ENCODE results near the gene ETS1.
"Not testable (repeated sequence)": the region's sequence is repeated elsewhere in the genome, so short reads cannot be mapped to it uniquely, and the experiment has no call there.

Gene ETS1

DNA sequence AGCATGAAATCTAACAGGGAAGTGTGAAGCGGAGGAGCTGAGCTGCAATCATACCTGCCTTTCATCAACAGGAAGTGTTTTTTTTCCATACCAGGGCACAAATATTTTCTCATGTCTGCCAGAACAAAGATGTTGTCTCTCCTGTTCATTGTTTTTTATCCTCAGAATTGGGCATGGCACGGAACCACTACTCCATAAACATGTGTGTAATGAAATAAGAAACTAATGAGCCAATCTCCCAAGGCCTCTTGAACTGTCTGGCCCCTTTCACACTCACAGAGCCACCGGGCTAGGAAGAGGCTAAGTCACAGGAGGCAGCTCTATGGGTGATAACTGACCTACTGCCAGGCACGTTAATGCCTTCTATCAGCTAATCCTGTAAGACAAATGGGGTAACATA is 124.4 kb downstream of the ETS1 start:
- no peak for DNase-seq (ENCODE audit: low read depth in 2 of 2)

- no peak for DNase-seq (ENCODE audit: low read depth in 2 of 2)
These were observed 125.2 kb downstream of the ETS1 start for GRCh38 chr11:128462189-128462588.

- DNase-seq (ENCODE audit: low read depth in 2 of 2), result no peak
These were observed 129.0 kb downstream of the ETS1 start for GRCh38 chr11:128458321-128458720.

- DNase-seq (ENCODE audit: low read depth in 2 of 2), result no peak
These were observed 129.5 kb downstream of the ETS1 start for GRCh38 chr11:128457874-128458273.

- DNase-seq (ENCODE audit: low read depth in 2 of 2), result no peak
These were observed 130.6 kb downstream of the ETS1 start for GRCh38 chr11:128456566-128457268.

GRCh38 chr11:128455766-128456165 is 131.6 kb downstream of the ETS1 start:
- no peak for DNase-seq (ENCODE audit: low read depth in 2 of 2)

- no peak for DNase-seq (ENCODE audit: low read depth in 2 of 2)
These were observed 133.7 kb downstream of the ETS1 start for GRCh38 chr11:128453444-128454336.

DNA sequence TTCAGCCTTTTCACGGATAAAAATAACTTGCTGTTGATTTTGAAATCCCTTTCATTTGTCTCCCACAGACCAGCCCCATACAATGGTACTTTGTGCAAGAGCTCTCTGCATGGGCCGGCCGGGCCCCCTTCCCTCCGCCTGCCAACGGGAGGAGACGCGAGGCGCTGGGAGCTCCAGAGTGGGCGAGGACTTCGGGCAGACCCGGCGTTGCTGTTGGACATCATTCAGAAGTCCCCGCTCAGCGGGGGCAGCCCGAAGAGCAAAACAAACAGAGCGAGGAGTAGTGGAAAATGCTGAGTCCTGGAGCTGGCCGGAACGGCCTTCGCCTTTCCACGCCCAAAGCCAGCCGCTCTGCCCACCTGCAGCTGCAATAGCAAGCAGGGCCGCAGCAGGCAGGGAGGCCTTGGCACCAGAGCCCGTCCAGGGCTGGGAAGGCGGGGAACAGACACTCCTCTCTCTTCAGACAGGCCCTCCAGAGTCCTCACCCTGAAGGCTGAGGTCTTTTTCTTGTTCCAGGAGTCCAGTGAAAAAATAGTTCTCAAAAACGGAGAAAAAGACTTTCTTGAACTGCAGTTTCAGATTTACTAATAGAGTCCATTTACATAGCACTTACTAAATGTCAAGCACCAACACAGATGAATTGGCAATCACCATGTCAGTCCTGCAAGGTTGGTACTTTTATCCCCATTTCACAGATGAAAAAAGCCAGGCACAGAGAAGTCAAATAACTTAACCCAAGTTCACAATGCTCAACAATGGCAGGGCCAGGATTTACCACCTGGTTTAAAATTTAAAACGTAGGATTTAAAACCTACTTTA is 135.5 kb downstream of the ETS1 start:
- no peak for DNase-seq (ENCODE audit: low read depth in 2 of 2)

DNA sequence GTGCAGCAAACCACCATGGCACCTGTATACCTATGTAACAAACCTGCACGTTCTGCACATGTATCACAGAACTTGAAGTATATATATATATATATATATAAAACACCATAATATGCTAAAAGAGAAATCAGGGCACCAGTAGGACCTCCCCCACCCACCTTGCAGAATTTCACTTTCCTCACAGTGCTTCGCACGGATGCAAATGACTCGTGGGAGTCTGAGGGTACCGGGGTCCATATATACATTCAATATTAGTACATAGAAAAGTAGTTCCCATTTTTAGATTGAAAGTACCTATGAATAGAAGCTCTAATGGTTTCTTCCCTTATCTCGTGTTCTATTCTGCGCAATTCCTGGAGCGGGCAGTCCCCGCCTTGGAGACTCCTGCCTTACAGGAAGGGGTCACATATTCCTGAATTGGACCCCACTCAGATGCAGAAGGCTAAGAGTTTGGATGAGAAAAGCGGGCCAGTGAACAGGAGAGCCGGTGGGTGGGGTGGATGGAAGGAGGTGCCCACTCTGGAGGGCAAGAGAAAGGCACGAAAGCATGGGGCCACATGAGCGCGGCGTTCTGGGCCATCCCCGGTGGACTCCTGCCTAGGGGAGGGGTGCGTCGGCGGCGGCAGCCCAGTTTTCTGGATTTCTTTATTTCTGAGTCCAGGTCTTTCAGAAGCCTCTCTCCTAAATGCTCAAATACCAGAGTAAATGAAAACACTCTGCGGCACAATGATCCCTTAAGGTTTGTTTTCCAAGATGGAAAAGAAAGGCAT is 136.3 kb downstream of the ETS1 start:
- no peak for DNase-seq (ENCODE audit: low read depth in 2 of 2)

GRCh38 chr11:128450425-128450824 is 136.9 kb downstream of the ETS1 start:
- DNase-seq (ENCODE audit: low read depth in 2 of 2), result not testable (repeated sequence)

- no peak for DNase-seq (ENCODE audit: low read depth in 2 of 2)
These were observed 138.2 kb downstream of the ETS1 start for GRCh38 chr11:128448981-128449713.

DNA sequence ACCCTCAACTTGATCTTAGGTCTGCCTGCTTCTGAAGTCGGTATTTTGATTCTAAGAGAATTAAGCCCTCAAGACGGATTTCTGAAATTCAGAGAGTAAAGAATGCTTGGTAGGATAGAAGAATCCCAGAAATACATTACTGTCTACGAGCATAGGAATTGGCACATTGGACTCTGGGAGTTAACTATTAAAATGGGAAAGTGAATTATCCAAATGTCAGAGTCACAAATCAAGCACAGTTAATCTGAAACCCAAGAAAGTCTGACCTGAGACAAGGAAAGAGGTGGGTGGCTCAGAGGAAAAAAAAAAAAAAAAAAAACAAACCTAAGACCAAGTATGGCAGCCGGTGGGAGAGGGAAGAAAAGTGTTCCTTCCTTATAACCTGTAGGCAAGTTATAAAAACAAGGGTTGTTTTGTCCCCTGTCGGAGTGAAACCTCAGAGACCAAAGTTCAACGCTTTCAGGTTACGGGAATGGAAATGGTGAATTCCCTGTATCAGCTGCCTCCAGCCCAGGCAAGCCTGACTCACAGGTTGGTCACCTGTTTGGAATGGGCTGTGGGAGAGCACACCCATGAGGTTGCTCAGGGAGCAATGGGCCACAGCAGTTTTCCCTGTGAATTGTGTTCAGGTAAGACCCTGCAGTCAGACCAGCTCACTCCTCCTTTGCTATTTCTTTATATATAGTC is 139.0 kb downstream of the ETS1 start:
- DNase-seq (ENCODE audit: low read depth in 2 of 2), result no peak

DNA sequence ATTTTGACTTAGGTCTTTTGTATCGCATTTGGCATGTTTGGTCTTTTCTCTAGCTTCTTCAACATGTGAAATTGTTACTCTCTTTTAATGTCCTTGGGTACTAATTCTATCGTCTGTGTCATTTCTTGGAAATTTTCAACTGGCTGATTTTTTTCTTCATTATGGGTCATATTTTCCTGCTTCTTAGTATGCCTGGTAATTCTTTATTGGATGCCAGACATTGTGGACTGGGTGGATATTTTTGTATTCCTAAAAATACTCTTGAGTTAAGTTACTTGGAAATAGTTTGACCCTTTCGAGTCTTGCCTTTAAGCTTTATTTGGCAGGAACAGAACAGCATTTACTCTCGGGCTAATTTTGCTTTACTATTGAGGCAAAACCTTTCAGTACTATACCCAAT is 140.1 kb downstream of the ETS1 start:
- DNase-seq (ENCODE audit: low read depth in 2 of 2), result no peak

GRCh38 chr11:128445921-128446320 is 141.4 kb downstream of the ETS1 start:
- not testable (repeated sequence) for DNase-seq (ENCODE audit: low read depth in 2 of 2)

- no peak for DNase-seq (ENCODE audit: low read depth in 2 of 2)
These were observed 150.2 kb downstream of the ETS1 start for GRCh38 chr11:128437136-128437535.

GRCh38 chr11:128434818-128435217 is 152.5 kb downstream of the ETS1 start:
- DNase-seq (ENCODE audit: low read depth in 2 of 2), result no peak

DNA sequence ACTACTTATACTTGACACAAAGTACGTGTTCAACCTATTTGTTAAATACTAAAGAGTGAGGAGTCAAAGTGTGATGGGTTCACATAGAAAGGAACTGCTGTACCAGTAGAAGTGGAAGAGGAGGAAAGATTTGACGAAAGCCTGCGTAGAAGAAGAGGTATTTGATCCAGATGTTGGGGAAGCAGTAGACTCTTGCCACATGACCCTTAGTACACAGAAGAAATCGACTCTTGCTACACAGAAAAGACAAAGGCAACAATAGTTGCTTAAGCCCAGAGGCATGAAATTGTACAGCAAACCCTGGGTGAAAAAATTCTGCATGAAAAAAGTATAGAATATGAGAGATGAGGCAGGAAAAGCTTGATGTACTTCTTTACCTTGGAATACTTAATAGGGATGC is 152.9 kb downstream of the ETS1 start:
- DNase-seq (ENCODE audit: low read depth in 2 of 2), result no peak

- no peak for DNase-seq (ENCODE audit: low read depth in 2 of 2)
These were observed 154.4 kb downstream of the ETS1 start for GRCh38 chr11:128432926-128433325.

GRCh38 chr11:128431931-128432330 is 155.4 kb downstream of the ETS1 start:
- DNase-seq (ENCODE audit: low read depth in 2 of 2), result no peak

DNA sequence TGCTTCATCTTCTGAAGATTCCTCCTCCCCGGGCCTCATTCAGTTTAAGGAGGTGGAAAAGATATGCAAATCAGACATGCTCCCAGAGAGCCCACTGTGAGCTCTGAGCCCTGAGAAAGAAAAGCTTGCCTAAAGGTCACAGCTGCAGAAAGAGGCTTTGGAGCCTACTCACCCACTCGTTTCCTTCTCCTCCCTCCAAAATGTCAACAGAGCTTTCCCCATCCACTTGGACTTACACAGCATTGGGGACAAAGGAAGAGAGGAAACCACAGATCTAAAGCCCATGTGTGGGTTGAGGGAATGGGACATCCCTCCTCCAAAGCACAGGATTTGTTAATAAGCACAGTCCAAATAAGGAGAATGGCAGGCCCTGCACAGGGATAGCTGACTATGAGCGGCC is 158.4 kb downstream of the ETS1 start:
- no peak for DNase-seq (ENCODE audit: low read depth in 2 of 2)

Measured in stimulated activated CD8-positive, alpha-beta memory T cell treated with anti-CD3 and anti-CD28 coated beads, Interleukin-2, amount 100 ng/mL, for 1 hour (primary cell).